Astrocyte (in vitro differentiated cells and primary cell): ENCODE data around the gene ANKRD18B.

Experiments used
- CTCF ChIP-seq: IDR thresholded peaks from 2 replicates; pipeline ENCODE4 v1.5.1; 2011; ENCODE audit warnings: low read depth, mild to moderate bottlenecking, inconsistent platforms, low read length, moderate library complexity; ENCODE audit not compliant: insufficient read depth
- EZH2 ChIP-seq: IDR thresholded peaks from 2 replicates; pipeline ENCODE4 v1.6.1; 2012; ENCODE audit warnings: mild to moderate bottlenecking, low read length, inconsistent platforms; ENCODE audit not compliant: insufficient read depth

- TF ChIP-seq CTCF: no peak
- TF ChIP-seq EZH2: no peak
Measured at GRCh38 chr9:33476503-33476902, 47.5 kb upstream of the ANKRD18B start.
